ENCODE results near the gene HSPB8. TPM values are rescaled to one million over a fixed set of nuclear protein-coding genes. Genes with fewer than 3 reads are reported as not detected.

HSPB8 gene
- total RNA-seq: 9.8 and 10.6 TPM in 2 replicates

GRCh38 chr12:119178544-119179334 is at the start of gene HSPB8:
TSS of gene HSPB8 (plus strand) at chr12:119178931. CDS start at chr12:119179313, 382 bp downstream.

Other genes starting within 250 kb of the HSPB8 start
- under 0.01 TPM in 1 of 2 replicates, not detected in the other for gene SRRM4, start 197.4 kb upstream of the HSPB8 start, total RNA-seq
- not detected in 2 replicates for gene CCDC60, start 155.8 kb downstream of the HSPB8 start, total RNA-seq